ENCODE results near the gene GRM2. TPM values are rescaled to one million over a fixed set of nuclear protein-coding genes. Genes with fewer than 3 reads are reported as not detected.

Gene GRM2
- total RNA-seq, 4 donors from 2014 or later, result 0.16 to 0.27 TPM; not detected in 2

GRCh38 chr3:51670823-51671733 is 35.8 kb upstream of the GRM2 start, which contains the start of gene TEX264:
Gene TEX264 (plus strand): TSS chr3:51671252. CDS start chr3:51674305, 3,053 bp downstream.
- H3K27me3 ChIP-seq, result no peaks in the 10 kb centered on the region
- peak; percentile 94 for DNase-seq
- no peaks in the 10 kb centered on the region for H3K9me3 ChIP-seq
- peaks cover 10 to 39% (median 34%) of the 10 kb centered on the region in 4 donors for H3K4me1 ChIP-seq
- TF ChIP-seq POLR2AphosphoS5 (IDR thresholded peaks at IDR 0.05) (peak; percentile 72 to 89 (median 86)), POLR2A (IDR thresholded peaks at IDR 0.05) (peak; percentile 79), CTCF (IDR thresholded peaks at IDR 0.05) (no peak), EP300 (IDR thresholded peaks at IDR 0.05; ENCODE audit: low read depth) (no peak)
- H3K27ac ChIP-seq, result peak within 1 kb of the TSS; percentile 96 to 98 (median 97)
- H3K4me3 ChIP-seq, result peak within 1 kb of the TSS; percentile 76 to 98 (median 82)
- H3K36me3 ChIP-seq, result no peaks in the 10 kb centered on the region
- WGBS, 2 donors (ENCODE audit: low coverage in 1 of 2), result 0% methylated on average over 36 of the region's 81 CpGs; no CpG with 5 or more reads in 1 of the 2 donors
- intact Hi-C loops (cut with DNase I; ENCODE audit: low total_unique reads) (no loop called here), in situ Hi-C loops (cut with MboI; ENCODE audit: low pct_ligation_motif_present in 1 of 4, low pct_unique_long_range_greater_than_20kb in 1 of 4, low sequenced_read_pairs in 3 of 4) (loop anchor here in 1 of 4 donors (25.0 kb wide), 1 partner anchor 284 kb away; the partner anchor contains the start of genes MANF and RBM15B)

GRCh38 chr3:51671734-51672475 is 35.0 kb upstream of the GRM2 start:
- WGBS, 2 donors (ENCODE audit: low coverage in 1 of 2), result 12 to 27% methylated on average over 3 to 24 of the region's 40 CpGs
- H3K4me3 ChIP-seq, result peak overlapping the region; percentile 76 to 98 (median 82)
- peak overlapping the region; percentile 96 to 98 (median 97) for H3K27ac ChIP-seq
- H3K9me3 ChIP-seq, result no peaks in the 10 kb centered on the region
- H3K4me1 ChIP-seq, result peaks cover 10 to 39% (median 34%) of the 10 kb centered on the region in 4 donors
- no peaks in the 10 kb centered on the region for H3K27me3 ChIP-seq
- peak; percentile 80 for DNase-seq
- TF ChIP-seq POLR2A (IDR thresholded peaks at IDR 0.05) (no peak), POLR2AphosphoS5 (IDR thresholded peaks at IDR 0.05) (peak; percentile 38 to 58 (median 49)), EP300 (IDR thresholded peaks at IDR 0.05; ENCODE audit: low read depth) (no peak), CTCF (IDR thresholded peaks at IDR 0.05) (no peak)
- in situ Hi-C loops (cut with MboI; ENCODE audit: low pct_ligation_motif_present in 1 of 4, low pct_unique_long_range_greater_than_20kb in 1 of 4, low sequenced_read_pairs in 3 of 4) (loop anchor here in 1 of 4 donors (25.0 kb wide), 1 partner anchor 285 kb away; the partner anchor contains the start of genes MANF and RBM15B), intact Hi-C loops (cut with DNase I; ENCODE audit: low total_unique reads) (no loop called here)
- H3K36me3 ChIP-seq, result no peaks in the 10 kb centered on the region

- Histone ChIP-seq H3K4me1 (peaks cover 10 to 39% (median 34%) of the 10 kb centered on the region in 4 donors), H3K27ac (no peak overlapping the region), H3K36me3 (no peaks in the 10 kb centered on the region), H3K4me3 (no peak overlapping the region), H3K27me3 (no peaks in the 10 kb centered on the region), H3K9me3 (no peaks in the 10 kb centered on the region)
- WGBS, 2 donors (ENCODE audit: low coverage in 1 of 2), result 78 to 81% methylated on average over 4 of the region's 4 CpGs
- in situ Hi-C loops (cut with MboI; ENCODE audit: low pct_ligation_motif_present in 1 of 4, low pct_unique_long_range_greater_than_20kb in 1 of 4, low sequenced_read_pairs in 3 of 4), result loop anchor here in 1 of 4 donors (25.0 kb wide), 1 partner anchor 286 kb away; the partner anchor contains the start of genes MANF and RBM15B
- no peak for TF ChIP-seq CTCF (IDR thresholded peaks at IDR 0.05)
- TF ChIP-seq EP300 (IDR thresholded peaks at IDR 0.05; ENCODE audit: low read depth), result no peak
- TF ChIP-seq POLR2A (IDR thresholded peaks at IDR 0.05), result no peak
- DNase-seq, result no peak
- intact Hi-C loops (cut with DNase I; ENCODE audit: low total_unique reads), result no loop called here
Measured at GRCh38 chr3:51673181-51673801, 33.6 kb upstream of the GRM2 start.

Data from transverse colon (tissue), 4 donors.